HEK293 (cell line): ENCODE measurements around the gene SSBP3.

Experiments used
- MEIS1 ChIP-seq: sonication (generic); formaldehyde crosslinking; IDR thresholded peaks from 2 replicates; pipeline ENCODE4 v1.8.1; 2022; ENCODE audit warnings: missing genetic modification reagents, mild to moderate bottlenecking, borderline replicate concordance
- ZNF121 ChIP-seq: fragments of 450-650 bp; formaldehyde crosslinking; IDR thresholded peaks from 2 replicates; pipeline ENCODE4 v1.5.1; 2016; ENCODE audit warnings: missing biosample characterization, missing genetic modification characterization
- ZNF133 ChIP-seq: fragments of 450-650 bp; formaldehyde crosslinking; IDR thresholded peaks from 2 replicates; pipeline ENCODE4 v1.5.1; 2016; ENCODE audit warnings: missing biosample characterization, missing genetic modification characterization
- ZNF37A ChIP-seq: fragments of 450-650 bp; IDR thresholded peaks from 2 replicates; pipeline ENCODE4 v1.5.1; 2018; ENCODE audit warnings: missing biosample characterization, missing genetic modification characterization
- ZNF423 ChIP-seq: fragments of 450-650 bp; formaldehyde crosslinking; IDR thresholded peaks from 2 replicates; pipeline ENCODE4 v1.5.1; 2016; ENCODE audit warnings: missing biosample characterization, missing genetic modification characterization
- ZNF707 ChIP-seq: fragments of 450-650 bp; formaldehyde crosslinking; IDR thresholded peaks from 2 replicates; pipeline ENCODE4 v1.5.1; 2016; ENCODE audit warnings: missing biosample characterization, missing genetic modification characterization
- TF ChIP-seq, protein P1 (sequence below): fragments of 450-650 bp; formaldehyde crosslinking; IDR thresholded peaks from 2 replicates; pipeline ENCODE4 v1.5.1; 2016; ENCODE audit warnings: missing biosample characterization, missing genetic modification characterization
- TF ChIP-seq, protein P2 (sequence below): fragments of 450-650 bp; formaldehyde crosslinking; IDR thresholded peaks from 2 replicates; pipeline ENCODE4 v1.5.1; 2016; ENCODE audit warnings: missing biosample characterization, missing genetic modification characterization
- TF ChIP-seq, protein P3 (sequence below): fragments of 450-650 bp; formaldehyde crosslinking; IDR thresholded peaks from 2 replicates; pipeline ENCODE4 v1.5.1; 2016; ENCODE audit warnings: missing biosample characterization, missing genetic modification characterization

DNA sequence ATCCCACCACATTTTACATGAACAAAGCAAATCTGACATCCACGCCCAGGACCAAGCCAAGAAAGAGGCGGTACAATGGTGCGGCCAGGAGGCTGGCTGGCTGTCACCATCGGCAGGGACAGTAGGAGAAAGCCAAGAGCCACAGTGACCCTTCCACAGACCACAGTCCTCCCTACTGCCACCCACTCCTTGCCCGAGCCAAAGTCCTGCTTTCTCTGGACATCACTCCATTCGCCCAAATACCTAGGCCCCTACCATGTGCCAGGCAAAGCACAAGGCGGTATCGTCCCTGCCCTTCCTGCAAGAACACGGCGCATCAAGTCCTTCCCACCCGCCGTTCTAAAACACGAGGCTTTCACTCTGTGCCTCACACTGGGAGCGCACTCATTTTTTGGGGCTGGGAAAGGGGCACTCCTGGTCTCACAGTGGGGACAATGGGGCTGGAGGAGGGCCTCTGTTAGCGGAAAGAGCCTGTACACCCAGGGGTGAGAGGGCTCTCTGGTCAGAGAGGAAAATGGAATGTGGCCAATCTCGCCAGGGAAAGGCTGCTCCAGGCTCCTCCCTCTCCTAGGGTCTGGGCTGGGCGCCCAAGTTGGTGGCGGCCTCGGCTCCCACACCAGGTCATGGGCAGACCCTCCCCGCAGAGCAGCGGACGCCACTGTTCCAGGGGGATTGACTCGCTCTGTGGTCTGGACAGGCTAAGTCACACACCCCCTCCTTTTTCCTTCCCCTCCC is 26.5 kb downstream of the SSBP3 start:
- TF ChIP-seq MEIS1 (CRISPR knock-in tag) = no peak
- TF ChIP-seq, protein P1, sequence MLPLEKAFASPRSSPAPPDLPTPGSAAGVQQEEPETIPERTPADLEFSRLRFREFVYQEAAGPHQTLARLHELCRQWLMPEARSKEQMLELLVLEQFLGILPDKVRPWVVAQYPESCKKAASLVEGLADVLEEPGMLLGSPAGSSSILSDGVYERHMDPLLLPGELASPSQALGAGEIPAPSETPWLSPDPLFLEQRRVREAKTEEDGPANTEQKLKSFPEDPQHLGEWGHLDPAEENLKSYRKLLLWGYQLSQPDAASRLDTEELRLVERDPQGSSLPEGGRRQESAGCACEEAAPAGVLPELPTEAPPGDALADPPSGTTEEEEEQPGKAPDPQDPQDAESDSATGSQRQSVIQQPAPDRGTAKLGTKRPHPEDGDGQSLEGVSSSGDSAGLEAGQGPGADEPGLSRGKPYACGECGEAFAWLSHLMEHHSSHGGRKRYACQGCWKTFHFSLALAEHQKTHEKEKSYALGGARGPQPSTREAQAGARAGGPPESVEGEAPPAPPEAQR (tag by site-specific recombination) = no peak
- TF ChIP-seq, protein P2, sequence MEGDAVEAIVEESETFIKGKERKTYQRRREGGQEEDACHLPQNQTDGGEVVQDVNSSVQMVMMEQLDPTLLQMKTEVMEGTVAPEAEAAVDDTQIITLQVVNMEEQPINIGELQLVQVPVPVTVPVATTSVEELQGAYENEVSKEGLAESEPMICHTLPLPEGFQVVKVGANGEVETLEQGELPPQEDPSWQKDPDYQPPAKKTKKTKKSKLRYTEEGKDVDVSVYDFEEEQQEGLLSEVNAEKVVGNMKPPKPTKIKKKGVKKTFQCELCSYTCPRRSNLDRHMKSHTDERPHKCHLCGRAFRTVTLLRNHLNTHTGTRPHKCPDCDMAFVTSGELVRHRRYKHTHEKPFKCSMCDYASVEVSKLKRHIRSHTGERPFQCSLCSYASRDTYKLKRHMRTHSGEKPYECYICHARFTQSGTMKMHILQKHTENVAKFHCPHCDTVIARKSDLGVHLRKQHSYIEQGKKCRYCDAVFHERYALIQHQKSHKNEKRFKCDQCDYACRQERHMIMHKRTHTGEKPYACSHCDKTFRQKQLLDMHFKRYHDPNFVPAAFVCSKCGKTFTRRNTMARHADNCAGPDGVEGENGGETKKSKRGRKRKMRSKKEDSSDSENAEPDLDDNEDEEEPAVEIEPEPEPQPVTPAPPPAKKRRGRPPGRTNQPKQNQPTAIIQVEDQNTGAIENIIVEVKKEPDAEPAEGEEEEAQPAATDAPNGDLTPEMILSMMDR (tag by site-specific recombination) = no peak
- TF ChIP-seq, protein P3, sequence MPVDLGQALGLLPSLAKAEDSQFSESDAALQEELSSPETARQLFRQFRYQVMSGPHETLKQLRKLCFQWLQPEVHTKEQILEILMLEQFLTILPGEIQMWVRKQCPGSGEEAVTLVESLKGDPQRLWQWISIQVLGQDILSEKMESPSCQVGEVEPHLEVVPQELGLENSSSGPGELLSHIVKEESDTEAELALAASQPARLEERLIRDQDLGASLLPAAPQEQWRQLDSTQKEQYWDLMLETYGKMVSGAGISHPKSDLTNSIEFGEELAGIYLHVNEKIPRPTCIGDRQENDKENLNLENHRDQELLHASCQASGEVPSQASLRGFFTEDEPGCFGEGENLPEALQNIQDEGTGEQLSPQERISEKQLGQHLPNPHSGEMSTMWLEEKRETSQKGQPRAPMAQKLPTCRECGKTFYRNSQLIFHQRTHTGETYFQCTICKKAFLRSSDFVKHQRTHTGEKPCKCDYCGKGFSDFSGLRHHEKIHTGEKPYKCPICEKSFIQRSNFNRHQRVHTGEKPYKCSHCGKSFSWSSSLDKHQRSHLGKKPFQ = no peak
- no peak for TF ChIP-seq ZNF423 (tag by site-specific recombination)
- TF ChIP-seq ZNF121 (tag by site-specific recombination) = no peak
- TF ChIP-seq ZNF707 (tag by site-specific recombination) = no peak
- TF ChIP-seq ZNF37A (tag by site-specific recombination) = no peak
- no peak for TF ChIP-seq ZNF133 (tag by site-specific recombination)
